ENCODE data around the gene TYRO3. TPM values are rescaled to one million over a fixed set of nuclear protein-coding genes. Genes with fewer than 3 reads are reported as not detected.

Gene TYRO3
- total RNA-seq, 1 donor from 2014 or later = 16.4 TPM

- no peak for TF ChIP-seq CTCF (IDR thresholded peaks at IDR 0.05)
- peaks cover 9% of the 10 kb centered on the region for H3K36me3 Mint-ChIP-seq (ENCODE audit: low read depth)
- DNase-seq (ENCODE audit: low spot score) = no peak
- H3K27ac Mint-ChIP-seq (ENCODE audit: unreplicated experiment) = no peak overlapping the region
- no peaks in the 10 kb centered on the region for H3K27me3 Mint-ChIP-seq (ENCODE audit: low read depth)
- no peak overlapping the region for H3K4me3 Mint-ChIP-seq (ENCODE audit: unreplicated experiment)
- H3K9me3 Mint-ChIP-seq (ENCODE audit: low read depth) = no peaks in the 10 kb centered on the region
- H3K4me1 Mint-ChIP-seq (ENCODE audit: low read depth) = peaks cover 6% of the 10 kb centered on the region
Observed at GRCh38 chr15:41573396-41573795, 14.4 kb downstream of the TYRO3 start.

GRCh38 chr15:41574158-41574557 is 15.1 kb downstream of the TYRO3 start:
- H3K27ac Mint-ChIP-seq (ENCODE audit: unreplicated experiment) = no peak overlapping the region
- peaks cover 8% of the 10 kb centered on the region for H3K4me1 Mint-ChIP-seq (ENCODE audit: low read depth)
- H3K9me3 Mint-ChIP-seq (ENCODE audit: low read depth) = no peaks in the 10 kb centered on the region
- DNase-seq (ENCODE audit: low spot score) = no peak
- H3K27me3 Mint-ChIP-seq (ENCODE audit: low read depth) = no peaks in the 10 kb centered on the region
- peaks cover 9% of the 10 kb centered on the region for H3K36me3 Mint-ChIP-seq (ENCODE audit: low read depth)
- H3K4me3 Mint-ChIP-seq (ENCODE audit: unreplicated experiment) = no peak overlapping the region
- no peak for TF ChIP-seq CTCF (IDR thresholded peaks at IDR 0.05)

- no peak for DNase-seq (ENCODE audit: low spot score)
- Mint-ChIP-seq H3K4me1 (ENCODE audit: low read depth) (peaks cover 12% of the 10 kb centered on the region), H3K9me3 (ENCODE audit: low read depth) (no peaks in the 10 kb centered on the region), H3K27me3 (ENCODE audit: low read depth) (no peaks in the 10 kb centered on the region), H3K4me3 (ENCODE audit: unreplicated experiment) (no peak overlapping the region), H3K36me3 (ENCODE audit: low read depth) (peaks cover 5% of the 10 kb centered on the region), H3K27ac (ENCODE audit: unreplicated experiment) (no peak overlapping the region)
- TF ChIP-seq CTCF (IDR thresholded peaks at IDR 0.05) = no peak
Observed at GRCh38 chr15:41575282-41575681, 16.3 kb downstream of the TYRO3 start.

GRCh38 chr15:41577863-41578735 is 19.1 kb downstream of the TYRO3 start:
- H3K4me3 Mint-ChIP-seq (ENCODE audit: unreplicated experiment) = no peak overlapping the region
- H3K9me3 Mint-ChIP-seq (ENCODE audit: low read depth) = no peaks in the 10 kb centered on the region
- no peak for DNase-seq (ENCODE audit: low spot score)
- no peak for TF ChIP-seq CTCF (IDR thresholded peaks at IDR 0.05)
- peaks cover 12% of the 10 kb centered on the region for H3K4me1 Mint-ChIP-seq (ENCODE audit: low read depth)
- no peaks in the 10 kb centered on the region for H3K27me3 Mint-ChIP-seq (ENCODE audit: low read depth)
- H3K27ac Mint-ChIP-seq (ENCODE audit: unreplicated experiment) = peak overlapping the region; percentile 17
- H3K36me3 Mint-ChIP-seq (ENCODE audit: low read depth) = peaks cover 5% of the 10 kb centered on the region

GRCh38 chr15:41578736-41579383 is 19.8 kb downstream of the TYRO3 start:
- Mint-ChIP-seq H3K9me3 (ENCODE audit: low read depth) (no peaks in the 10 kb centered on the region), H3K27me3 (ENCODE audit: low read depth) (no peaks in the 10 kb centered on the region), H3K4me3 (ENCODE audit: unreplicated experiment) (no peak overlapping the region), H3K36me3 (ENCODE audit: low read depth) (peaks cover under 1% of the 10 kb centered on the region), H3K4me1 (ENCODE audit: low read depth) (peaks cover 12% of the 10 kb centered on the region), H3K27ac (ENCODE audit: unreplicated experiment) (peak overlapping the region; percentile 5)
- DNase-seq (ENCODE audit: low spot score) = no peak
- TF ChIP-seq CTCF (IDR thresholded peaks at IDR 0.05) = no peak
